ENCODE results near the gene CFAP410. TPM values are rescaled to one million over a fixed set of nuclear protein-coding genes. Genes with fewer than 3 reads are reported as not detected.
"Not testable (repeated sequence)": the region's sequence is repeated elsewhere in the genome, so short reads cannot be mapped to it uniquely, and the experiment has no call there.

The CFAP410 gene
- total RNA-seq, 3 donors from 2014 or later, result 22.2 to 31.1 (median 27.8) TPM

GRCh38 chr21:44286716-44287632 is 52.2 kb downstream of the CFAP410 start:
- H3K9me3 ChIP-seq, result no peaks in the 10 kb centered on the region
- H3K4me1 ChIP-seq, result no peaks in the 10 kb centered on the region
- peaks cover 2 to 27% of the 10 kb centered on the region in 2 donors for H3K27me3 ChIP-seq
- H3K27ac ChIP-seq, result no peak overlapping the region
- no peaks in the 10 kb centered on the region for H3K36me3 ChIP-seq
- DNase-seq (ENCODE audit: low spot score in 2 of 2), result no peak
- intact Hi-C loops (cut with DNase I; ENCODE audit: low total_unique reads), result no loop called here
- no peak for TF ChIP-seq POLR2AphosphoS5 (IDR thresholded peaks at IDR 0.05)
- TF ChIP-seq, protein P1, sequence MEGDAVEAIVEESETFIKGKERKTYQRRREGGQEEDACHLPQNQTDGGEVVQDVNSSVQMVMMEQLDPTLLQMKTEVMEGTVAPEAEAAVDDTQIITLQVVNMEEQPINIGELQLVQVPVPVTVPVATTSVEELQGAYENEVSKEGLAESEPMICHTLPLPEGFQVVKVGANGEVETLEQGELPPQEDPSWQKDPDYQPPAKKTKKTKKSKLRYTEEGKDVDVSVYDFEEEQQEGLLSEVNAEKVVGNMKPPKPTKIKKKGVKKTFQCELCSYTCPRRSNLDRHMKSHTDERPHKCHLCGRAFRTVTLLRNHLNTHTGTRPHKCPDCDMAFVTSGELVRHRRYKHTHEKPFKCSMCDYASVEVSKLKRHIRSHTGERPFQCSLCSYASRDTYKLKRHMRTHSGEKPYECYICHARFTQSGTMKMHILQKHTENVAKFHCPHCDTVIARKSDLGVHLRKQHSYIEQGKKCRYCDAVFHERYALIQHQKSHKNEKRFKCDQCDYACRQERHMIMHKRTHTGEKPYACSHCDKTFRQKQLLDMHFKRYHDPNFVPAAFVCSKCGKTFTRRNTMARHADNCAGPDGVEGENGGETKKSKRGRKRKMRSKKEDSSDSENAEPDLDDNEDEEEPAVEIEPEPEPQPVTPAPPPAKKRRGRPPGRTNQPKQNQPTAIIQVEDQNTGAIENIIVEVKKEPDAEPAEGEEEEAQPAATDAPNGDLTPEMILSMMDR (IDR thresholded peaks at IDR 0.05), result no peak
- no peak for TF ChIP-seq POLR2A (IDR thresholded peaks at IDR 0.05)
- H3K4me3 ChIP-seq, result no peak overlapping the region

- Histone ChIP-seq H3K27ac (no peak overlapping the region), H3K4me1 (no peaks in the 10 kb centered on the region), H3K36me3 (no peaks in the 10 kb centered on the region), H3K27me3 (peaks cover 2 to 27% of the 10 kb centered on the region in 2 donors), H3K9me3 (no peaks in the 10 kb centered on the region), H3K4me3 (peak overlapping the region in 2 of 3 donors; percentile 32 to 57)
- intact Hi-C loops (cut with DNase I; ENCODE audit: low total_unique reads), result no loop called here
- no peak for TF ChIP-seq POLR2A (IDR thresholded peaks at IDR 0.05)
- TF ChIP-seq POLR2AphosphoS5 (IDR thresholded peaks at IDR 0.05), result no peak
- TF ChIP-seq, protein P1 (IDR thresholded peaks at IDR 0.05), result no peak
- DNase-seq (ENCODE audit: low spot score in 2 of 2), result no peak
These were observed 53.0 kb downstream of the CFAP410 start for GRCh38 chr21:44286086-44286715.

DNA sequence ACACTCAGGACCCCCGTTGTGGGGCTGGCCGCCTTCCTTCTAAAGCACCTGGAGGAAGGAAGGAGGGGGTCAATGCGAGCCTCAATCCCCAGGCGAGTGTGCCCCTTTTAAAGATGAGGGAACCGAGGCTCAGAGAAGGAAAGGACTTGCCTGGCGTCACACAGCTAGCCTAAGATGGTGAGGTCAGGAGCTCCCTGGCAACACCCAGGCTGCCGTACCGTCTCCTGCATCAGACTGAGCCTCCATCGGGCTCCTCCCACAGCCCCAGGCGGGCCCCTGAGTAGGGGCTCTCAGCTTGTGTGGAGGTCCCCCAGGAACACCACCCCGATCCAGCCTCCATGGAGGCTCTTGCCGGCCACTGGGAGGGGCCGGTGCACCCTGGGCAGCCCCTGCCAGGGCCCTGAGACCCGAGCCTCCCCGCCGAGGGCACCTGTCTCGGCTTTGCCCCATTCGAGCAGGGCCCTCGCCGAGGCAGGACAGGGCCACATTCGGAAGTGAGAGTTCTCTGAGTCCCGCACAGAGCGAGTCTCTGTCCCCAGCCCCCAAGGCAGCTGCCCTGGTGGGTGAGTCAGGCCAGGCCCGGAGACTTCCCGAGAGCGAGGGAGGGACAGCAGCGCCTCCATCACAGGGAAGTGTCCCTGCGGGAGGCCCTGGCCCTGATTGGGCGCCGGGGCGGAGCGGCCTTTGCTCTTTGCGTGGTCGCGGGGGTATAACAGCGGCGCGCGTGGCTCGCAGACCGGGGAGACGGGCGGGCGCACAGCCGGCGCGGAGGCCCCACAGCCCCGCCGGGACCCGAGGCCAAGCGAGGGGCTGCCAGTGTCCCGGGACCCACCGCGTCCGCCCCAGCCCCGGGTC is 53.8 kb downstream of the CFAP410 start, which contains the start of gene AIRE:
AIRE (plus strand) TSS at position 739 of the 855 bp plus-strand sequence. CDS start 131 bp downstream, outside the sequence.
- DNase-seq (ENCODE audit: low spot score in 2 of 2), result no peak
- Histone ChIP-seq H3K27me3 (peaks cover 2 to 27% of the 10 kb centered on the region in 2 donors), H3K9me3 (no peaks in the 10 kb centered on the region), H3K36me3 (no peaks in the 10 kb centered on the region), H3K4me1 (no peaks in the 10 kb centered on the region), H3K4me3 (peak within 1 kb of the TSS in 2 of 3 donors; percentile 32 to 57), H3K27ac (no peak within 1 kb of the TSS)
- intact Hi-C loops (cut with DNase I; ENCODE audit: low total_unique reads), result no loop called here
- TF ChIP-seq POLR2AphosphoS5 (IDR thresholded peaks at IDR 0.05) (no peak), POLR2A (IDR thresholded peaks at IDR 0.05) (no peak)
- TF ChIP-seq, protein P1 (IDR thresholded peaks at IDR 0.05), result no peak

GRCh38 chr21:44283948-44284347 is 55.2 kb downstream of the CFAP410 start:
- H3K9me3 ChIP-seq, result no peaks in the 10 kb centered on the region
- H3K36me3 ChIP-seq, result no peaks in the 10 kb centered on the region
- H3K4me3 ChIP-seq, result no peak overlapping the region
- peaks cover 2 to 27% of the 10 kb centered on the region in 2 donors for H3K27me3 ChIP-seq
- DNase-seq (ENCODE audit: low spot score in 2 of 2), result no peak
- intact Hi-C loops (cut with DNase I; ENCODE audit: low total_unique reads), result no loop called here
- TF ChIP-seq, protein P1 (IDR thresholded peaks at IDR 0.05), result no peak
- TF ChIP-seq POLR2AphosphoS5 (IDR thresholded peaks at IDR 0.05), result no peak
- TF ChIP-seq POLR2A (IDR thresholded peaks at IDR 0.05), result no peak
- no peaks in the 10 kb centered on the region for H3K4me1 ChIP-seq
- H3K27ac ChIP-seq, result no peak overlapping the region

DNA sequence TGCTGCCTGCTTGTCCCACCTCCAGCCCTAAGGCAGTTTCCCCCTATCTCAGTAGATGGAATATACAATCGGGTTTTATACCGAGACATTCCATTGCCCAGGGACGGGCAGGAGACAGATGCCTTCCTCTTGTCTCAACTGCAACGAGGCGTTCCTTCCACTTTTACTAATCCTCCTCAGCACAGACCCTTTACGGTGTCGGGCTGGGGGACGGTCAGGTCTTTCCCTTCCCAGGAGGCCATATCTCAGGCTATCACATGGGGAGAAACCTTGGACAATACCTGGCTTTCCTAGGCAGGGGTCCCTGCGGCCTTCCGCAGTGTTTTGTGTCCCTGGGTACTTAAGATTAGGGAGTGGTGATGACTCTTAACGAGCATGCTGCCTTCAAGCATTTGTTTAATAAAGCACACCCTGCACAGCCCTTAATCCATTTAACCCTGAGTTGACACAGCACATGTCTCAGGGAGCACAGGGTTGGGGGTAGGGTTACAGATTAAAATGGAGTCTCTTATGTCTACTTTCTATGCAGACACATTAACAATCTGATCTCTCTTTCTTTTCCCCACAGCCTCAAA is 55.9 kb downstream of the CFAP410 start:
- peaks cover 2 to 27% of the 10 kb centered on the region in 2 donors for H3K27me3 ChIP-seq
- intact Hi-C loops (cut with DNase I; ENCODE audit: low total_unique reads); H3K4me3 ChIP-seq; H3K4me1 ChIP-seq; H3K9me3 ChIP-seq; DNase-seq (ENCODE audit: low spot score in 2 of 2); H3K36me3 ChIP-seq; H3K27ac ChIP-seq: not testable (repeated sequence)

Data from breast epithelium (tissue), 4 donors.